Measurements from ENCODE around the gene OR4X2. TPM values are rescaled to one million over a fixed set of nuclear protein-coding genes. Genes with fewer than 3 reads are reported as not detected.
"Not testable (repeated sequence)": the region's sequence is repeated elsewhere in the genome, so short reads cannot be mapped to it uniquely, and the experiment has no call there.

OR4X2 gene
- not detected for total RNA-seq

GRCh38 chr11:48244804-48245203 lies at the start of gene OR4X2:
Gene OR4X2 (plus strand): TSS chr11:48245104. CDS start chr11:48245104, 0 bp downstream.
- intact Hi-C loops (cut with DNase I; ENCODE audit: low total_unique reads) = no loop called here
- no peak within 1 kb of the TSS for H3K27ac ChIP-seq
- H3K9me3 ChIP-seq = peaks cover 12 to 23% of the 10 kb centered on the region in 2 donors
- DNase-seq (ENCODE audit: low spot score in 2 of 2) = no peak
- TF ChIP-seq CTCF (IDR thresholded peaks at IDR 0.05) = no peak
- no peak for TF ChIP-seq POLR2A (IDR thresholded peaks at IDR 0.05)
- no peak for TF ChIP-seq POLR2AphosphoS5 (IDR thresholded peaks at IDR 0.05)
- no peaks in the 10 kb centered on the region for H3K36me3 ChIP-seq
- no peak within 1 kb of the TSS for H3K4me3 ChIP-seq
- no peaks in the 10 kb centered on the region for H3K4me1 ChIP-seq
- no peaks in the 10 kb centered on the region for H3K27me3 ChIP-seq

- Histone ChIP-seq H3K4me1 (no peaks in the 10 kb centered on the region), H3K9me3 (no peaks in the 10 kb centered on the region), H3K27me3 (no peaks in the 10 kb centered on the region), H3K4me3 (no peak overlapping the region), H3K36me3 (no peaks in the 10 kb centered on the region), H3K27ac (no peak overlapping the region)
- TF ChIP-seq POLR2A (IDR thresholded peaks at IDR 0.05) (no peak), POLR2AphosphoS5 (IDR thresholded peaks at IDR 0.05) (no peak), CTCF (IDR thresholded peaks at IDR 0.05) (no peak)
- intact Hi-C loops (cut with DNase I; ENCODE audit: low total_unique reads) = no loop called here
- no peak for DNase-seq (ENCODE audit: low spot score in 2 of 2)
Observed at GRCh38 chr11:48207881-48208280, 37.0 kb upstream of the OR4X2 start.

- no peaks in the 10 kb centered on the region for H3K9me3 ChIP-seq
- H3K4me1 ChIP-seq = no peaks in the 10 kb centered on the region
- intact Hi-C loops (cut with DNase I; ENCODE audit: low total_unique reads) = no loop called here
- DNase-seq (ENCODE audit: low spot score in 2 of 2) = no peak
- no peaks in the 10 kb centered on the region for H3K27me3 ChIP-seq
- H3K4me3 ChIP-seq = no peak overlapping the region
- H3K27ac ChIP-seq = no peak overlapping the region
- TF ChIP-seq POLR2A (IDR thresholded peaks at IDR 0.05) = no peak
- no peak for TF ChIP-seq CTCF (IDR thresholded peaks at IDR 0.05)
- TF ChIP-seq POLR2AphosphoS5 (IDR thresholded peaks at IDR 0.05) = no peak
- H3K36me3 ChIP-seq = no peaks in the 10 kb centered on the region
Observed at GRCh38 chr11:48210052-48210451, 34.9 kb upstream of the OR4X2 start.

GRCh38 chr11:48216510-48216909 lies 28.4 kb upstream of the OR4X2 start, which contains the start of gene OR4B1:
Gene OR4B1 (plus strand): TSS chr11:48216810. CDS start chr11:48216810, 0 bp downstream.
- TF ChIP-seq POLR2A (IDR thresholded peaks at IDR 0.05) (no peak), POLR2AphosphoS5 (IDR thresholded peaks at IDR 0.05) (no peak), CTCF (IDR thresholded peaks at IDR 0.05) (no peak)

GRCh38 chr11:48228761-48229160 lies 16.1 kb upstream of the OR4X2 start:
- H3K9me3 ChIP-seq = peaks cover 8 to 27% of the 10 kb centered on the region in 2 donors
- TF ChIP-seq CTCF (IDR thresholded peaks at IDR 0.05) = no peak
- no peak for TF ChIP-seq POLR2AphosphoS5 (IDR thresholded peaks at IDR 0.05)
- TF ChIP-seq POLR2A (IDR thresholded peaks at IDR 0.05) = no peak
- intact Hi-C loops (cut with DNase I; ENCODE audit: low total_unique reads) = no loop called here
- no peak overlapping the region for H3K4me3 ChIP-seq
- no peak overlapping the region for H3K27ac ChIP-seq
- H3K36me3 ChIP-seq = no peaks in the 10 kb centered on the region
- H3K27me3 ChIP-seq = no peaks in the 10 kb centered on the region
- H3K4me1 ChIP-seq = no peaks in the 10 kb centered on the region
- DNase-seq (ENCODE audit: low spot score in 2 of 2) = no peak

More at GRCh38 chr11:48216510-48216909, 28.4 kb upstream of the OR4X2 start, which contains the start of gene OR4B1:
- Histone ChIP-seq H3K4me3 (no peak within 1 kb of the TSS), H3K27ac (no peak within 1 kb of the TSS), H3K9me3 (no peaks in the 10 kb centered on the region), H3K36me3 (no peaks in the 10 kb centered on the region), H3K27me3 (no peaks in the 10 kb centered on the region), H3K4me1 (no peaks in the 10 kb centered on the region)
- intact Hi-C loops (cut with DNase I; ENCODE audit: low total_unique reads) = no loop called here
- no peak for DNase-seq (ENCODE audit: low spot score in 2 of 2)

- intact Hi-C loops (cut with DNase I; ENCODE audit: low total_unique reads); H3K4me1 ChIP-seq; DNase-seq (ENCODE audit: low spot score in 2 of 2); H3K36me3 ChIP-seq; H3K4me3 ChIP-seq; H3K27me3 ChIP-seq; H3K27ac ChIP-seq: not testable (repeated sequence)
- H3K9me3 ChIP-seq = peaks cover 8 to 27% of the 10 kb centered on the region in 2 donors
Observed at GRCh38 chr11:48230057-48230456, 14.8 kb upstream of the OR4X2 start.
